GM11168 (cell line): ENCODE results near the gene ZBP1.

Source experiments
- in situ Hi-C: fragments of 300-500 bp; cut with MboI; formaldehyde crosslinking; loops from one replicate; pipeline ENCODE4 v1.12.0; 2022; ENCODE audit warnings: low sequenced_read_pairs; ENCODE audit not compliant: unreplicated experiment

Gene ZBP1

GRCh38 chr20:57605878-57606277 is 14.3 kb downstream of the ZBP1 start:
- in situ Hi-C loops, result loop anchor here (10.0 kb wide), 1 partner anchor 579 kb away; no protein-coding TSS in a partner anchor

DNA sequence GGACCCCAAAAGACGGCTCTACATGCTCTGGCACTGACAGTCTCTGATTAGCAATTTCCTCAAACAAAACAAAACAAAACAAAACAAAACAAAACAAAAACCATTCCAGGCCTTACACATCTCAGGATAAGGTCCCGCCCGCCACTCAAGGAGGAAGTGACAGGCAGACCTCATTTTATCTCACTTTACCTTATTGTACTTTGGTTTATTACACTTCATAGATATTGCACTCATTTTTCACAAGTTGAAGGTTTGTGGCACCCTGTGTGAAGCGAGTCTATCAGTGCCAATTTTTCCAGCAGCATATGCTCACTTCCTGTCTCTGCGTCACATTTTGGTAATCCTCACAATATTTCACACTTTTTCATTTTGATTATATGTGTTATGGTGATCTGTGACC is 15.2 kb downstream of the ZBP1 start:
- in situ Hi-C loops, result loop anchor here (10.0 kb wide), 1 partner anchor 580 kb away; no protein-coding TSS in a partner anchor

DNA sequence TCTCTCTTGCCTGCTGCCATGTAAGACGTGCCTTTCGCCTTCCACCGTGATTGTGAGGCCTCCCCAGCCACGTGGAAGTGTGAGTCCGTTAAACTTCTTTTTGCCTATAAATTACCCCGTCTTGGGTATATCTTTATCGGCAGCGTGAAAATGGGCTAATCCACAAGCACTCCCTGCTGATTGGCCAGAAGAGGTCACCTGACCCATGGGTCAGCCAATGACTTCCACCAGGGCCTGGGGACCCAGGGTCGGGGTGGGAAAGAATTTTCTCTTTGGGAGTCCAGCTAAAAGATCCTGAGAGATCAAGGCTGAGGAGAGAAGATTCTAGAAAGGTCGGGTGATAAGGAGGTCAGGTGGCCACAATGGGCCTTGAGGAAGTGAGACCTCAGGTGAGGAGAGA is 17.1 kb downstream of the ZBP1 start:
- in situ Hi-C loops, result loop anchor here (10.0 kb wide), 1 partner anchor 582 kb away; no protein-coding TSS in a partner anchor

- in situ Hi-C loops, result loop anchor here (10.0 kb wide), 1 partner anchor 583 kb away; no protein-coding TSS in a partner anchor
Observed at GRCh38 chr20:57601737-57602136, 18.5 kb downstream of the ZBP1 start.

DNA sequence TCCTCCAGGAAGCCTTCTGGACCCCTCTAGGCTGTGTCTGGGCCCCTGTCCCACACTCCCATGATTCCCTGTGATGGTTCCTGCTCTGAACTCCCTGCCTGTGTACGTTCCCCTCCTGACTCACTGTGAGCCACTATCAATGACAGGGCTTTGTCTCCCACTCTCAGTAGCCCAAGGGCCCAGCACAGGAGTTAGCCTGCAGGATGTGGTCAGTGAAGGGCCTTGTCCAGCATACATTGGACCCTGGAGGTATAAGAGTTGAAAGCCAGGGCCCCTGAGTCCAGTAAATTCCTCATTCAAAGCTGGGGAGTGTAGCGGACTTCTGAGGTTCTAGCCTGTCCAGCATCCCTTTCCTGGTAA is 19.0 kb downstream of the ZBP1 start:
- in situ Hi-C loops, result loop anchor here (10.0 kb wide), 1 partner anchor 584 kb away; no protein-coding TSS in a partner anchor

DNA sequence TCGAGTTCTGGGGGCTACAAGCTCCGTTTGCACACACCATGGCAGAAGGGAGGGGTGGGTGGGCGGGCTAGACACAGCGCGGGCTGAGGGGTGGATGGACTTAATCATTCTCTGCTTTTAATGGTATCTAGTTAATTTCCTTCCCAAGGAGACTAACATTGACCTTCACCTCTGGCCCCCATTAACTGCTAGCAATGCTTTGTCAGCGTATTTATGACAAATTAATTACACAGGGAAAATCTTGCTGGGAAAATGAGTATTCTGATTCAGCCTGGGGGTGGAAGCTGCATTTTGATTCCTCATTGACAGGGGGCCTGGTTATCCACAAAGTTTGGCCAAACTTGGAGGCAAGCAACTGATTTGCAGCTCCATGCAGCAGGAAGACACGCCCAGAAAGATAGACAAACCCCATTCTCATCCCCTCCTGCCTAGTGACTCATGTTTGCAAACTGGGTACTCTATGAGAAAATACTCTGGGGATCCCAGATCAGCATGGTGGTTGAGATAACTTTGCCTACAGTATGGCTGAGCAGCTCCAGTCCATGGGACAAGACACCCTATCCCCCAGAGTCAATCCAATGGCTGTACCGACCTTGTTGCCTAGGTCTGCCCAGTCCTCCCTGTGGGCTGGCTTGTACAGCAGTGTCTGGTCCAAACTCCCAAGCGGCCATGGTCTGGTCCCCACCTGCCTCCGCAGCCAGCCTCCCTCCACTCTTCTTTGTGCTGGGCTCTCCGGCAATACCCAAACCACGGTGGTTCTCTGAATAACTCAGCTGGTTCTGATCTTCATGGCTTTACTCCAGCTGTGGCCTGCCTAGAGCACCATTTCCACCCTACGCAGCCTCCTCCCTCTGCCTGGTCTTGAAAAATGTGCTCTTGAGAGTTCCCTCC is 19.7 kb downstream of the ZBP1 start:
- in situ Hi-C loops, result loop anchor here (10.0 kb wide), 1 partner anchor 584 kb away; no protein-coding TSS in a partner anchor

- in situ Hi-C loops, result loop anchor here (10.0 kb wide), 1 partner anchor 214 kb away; no protein-coding TSS in a partner anchor
Observed at GRCh38 chr20:57598491-57598890, 21.7 kb downstream of the ZBP1 start.

- in situ Hi-C loops, result loop anchor here (10.0 kb wide), 1 partner anchor 213 kb away; no protein-coding TSS in a partner anchor
Observed at GRCh38 chr20:57598060-57598459, 22.2 kb downstream of the ZBP1 start.

DNA sequence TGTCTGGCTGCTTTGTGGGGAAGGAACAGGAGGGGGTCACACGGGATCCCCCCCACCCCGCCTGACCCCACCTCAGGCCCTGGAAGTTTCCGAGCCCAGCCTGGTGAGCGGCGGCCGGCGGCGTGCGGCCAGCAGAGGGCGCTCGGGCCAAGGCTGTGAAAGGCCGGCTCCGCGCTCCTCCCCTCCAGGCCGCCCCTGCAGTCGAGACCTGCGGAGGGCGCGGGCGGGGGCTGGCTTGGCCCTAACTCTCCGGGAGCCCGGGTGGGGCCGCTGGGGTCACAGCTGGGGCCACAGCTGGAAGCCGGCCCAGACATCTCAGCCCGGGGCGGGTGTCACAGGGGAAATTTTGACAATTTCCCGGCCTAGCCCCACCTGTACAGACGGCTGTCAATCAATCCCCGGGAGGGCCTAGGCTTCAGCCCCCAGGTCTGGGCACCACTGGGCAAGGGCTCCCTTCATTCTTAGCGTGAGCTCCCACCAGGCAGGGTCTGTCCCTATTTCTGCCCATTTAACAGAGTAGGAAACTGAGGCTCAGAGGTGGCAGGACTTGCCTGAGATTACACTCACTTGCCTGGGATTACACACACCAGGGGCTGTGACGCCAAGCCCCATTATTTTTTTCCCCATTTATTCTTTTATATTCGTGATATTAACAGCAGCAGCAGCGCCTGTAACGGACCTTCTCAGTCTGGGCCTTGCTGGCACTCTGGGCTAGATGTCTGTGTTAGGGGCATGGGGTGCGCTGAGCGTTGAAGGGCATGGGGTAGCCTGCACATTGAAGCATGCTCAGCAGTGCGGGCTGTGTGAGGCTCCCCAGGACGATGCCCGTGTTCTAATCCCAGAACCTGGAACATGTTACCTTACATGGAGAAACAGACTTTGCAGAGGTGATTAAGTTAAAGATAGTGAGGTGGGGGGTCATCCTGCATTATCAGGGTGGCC is 23.0 kb downstream of the ZBP1 start:
- in situ Hi-C loops, result loop anchor here (10.0 kb wide), 1 partner anchor 212 kb away; no protein-coding TSS in a partner anchor

GRCh38 chr20:57596358-57596757 is 23.9 kb downstream of the ZBP1 start:
- in situ Hi-C loops, result loop anchor here (10.0 kb wide), 1 partner anchor 212 kb away; no protein-coding TSS in a partner anchor

DNA sequence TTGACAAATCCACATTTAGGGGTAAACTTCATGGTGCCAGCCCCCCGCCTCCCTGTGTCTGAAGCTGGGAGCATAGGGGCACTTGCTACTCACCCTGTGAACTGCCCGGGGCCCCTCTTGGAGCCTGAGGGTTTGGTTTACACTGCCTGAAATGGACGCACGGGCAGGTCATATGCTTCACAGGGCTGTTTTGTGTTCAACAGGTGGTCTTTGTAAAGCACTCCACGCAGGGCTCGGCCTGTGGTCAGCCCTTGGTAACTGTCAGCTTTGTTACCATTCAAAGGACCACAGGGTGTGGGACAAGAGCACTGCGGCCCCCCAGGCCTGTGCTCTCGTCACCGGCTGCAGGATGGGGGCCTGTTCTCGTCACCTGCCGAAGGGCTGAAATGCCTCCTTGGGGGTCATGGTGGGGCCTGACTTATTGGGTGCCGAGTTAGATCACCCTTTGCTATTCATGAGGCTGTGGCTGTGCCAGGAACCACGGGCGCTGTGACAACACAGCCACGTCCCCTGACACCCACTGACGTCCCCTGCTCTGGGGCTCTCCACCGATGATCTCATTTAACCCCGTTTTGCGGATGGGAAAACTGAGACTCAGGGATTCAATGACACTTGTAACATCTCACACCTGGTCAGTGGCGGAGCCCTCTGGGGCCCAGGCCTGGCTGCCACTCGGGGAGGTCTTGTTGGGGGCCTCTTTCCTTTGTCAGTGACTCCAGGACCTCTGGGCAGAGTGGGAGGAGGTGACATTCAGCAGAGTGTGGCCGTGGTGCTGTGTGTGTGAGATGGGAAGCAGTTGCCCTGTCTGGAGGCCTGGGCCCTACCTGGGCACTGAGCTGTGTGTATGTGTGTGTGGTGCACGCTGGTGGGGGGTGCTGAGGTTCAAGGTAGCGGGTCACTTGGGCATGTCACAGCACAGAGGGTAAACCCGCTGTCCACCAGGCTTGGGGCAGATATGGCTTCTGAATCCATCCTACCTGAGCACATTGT is 24.9 kb downstream of the ZBP1 start:
- in situ Hi-C loops, result loop anchor here (10.0 kb wide), 1 partner anchor 211 kb away; no protein-coding TSS in a partner anchor

- in situ Hi-C loops, result loop anchor here (5.0 to 10.0 kb wide), 2 partner anchors 72 to 210 kb away; no protein-coding TSS in a partner anchor
Observed at GRCh38 chr20:57594092-57594951, 25.9 kb downstream of the ZBP1 start.

GRCh38 chr20:57593134-57593886 is 26.9 kb downstream of the ZBP1 start:
- in situ Hi-C loops, result loop anchor here (5.0 to 10.0 kb wide), 2 partner anchors 71 to 209 kb away; no protein-coding TSS in a partner anchor

GRCh38 chr20:57592263-57593092 is 27.7 kb downstream of the ZBP1 start:
- in situ Hi-C loops, result loop anchor here (5.0 to 10.0 kb wide), 2 partner anchors 70 to 208 kb away; no protein-coding TSS in a partner anchor

GRCh38 chr20:57591289-57592229 is 28.7 kb downstream of the ZBP1 start:
- in situ Hi-C loops, result loop anchor here (5.0 to 10.0 kb wide), 2 partner anchors 69 to 207 kb away; no protein-coding TSS in a partner anchor
